Inflammatory macrophage treated with lipopolysaccharide for 1 hour (primary cell): ENCODE results near the gene DOCK8.
A peak's percentile ranks its signal among the peaks of the same experiment; 100 is the strongest.

Experiments used
- DNase-seq, 2 donors: peaks; one replicate each; pipeline ENCODE4 v3.0.0-alpha.2; 2020 to 2022

Gene DOCK8

DNA sequence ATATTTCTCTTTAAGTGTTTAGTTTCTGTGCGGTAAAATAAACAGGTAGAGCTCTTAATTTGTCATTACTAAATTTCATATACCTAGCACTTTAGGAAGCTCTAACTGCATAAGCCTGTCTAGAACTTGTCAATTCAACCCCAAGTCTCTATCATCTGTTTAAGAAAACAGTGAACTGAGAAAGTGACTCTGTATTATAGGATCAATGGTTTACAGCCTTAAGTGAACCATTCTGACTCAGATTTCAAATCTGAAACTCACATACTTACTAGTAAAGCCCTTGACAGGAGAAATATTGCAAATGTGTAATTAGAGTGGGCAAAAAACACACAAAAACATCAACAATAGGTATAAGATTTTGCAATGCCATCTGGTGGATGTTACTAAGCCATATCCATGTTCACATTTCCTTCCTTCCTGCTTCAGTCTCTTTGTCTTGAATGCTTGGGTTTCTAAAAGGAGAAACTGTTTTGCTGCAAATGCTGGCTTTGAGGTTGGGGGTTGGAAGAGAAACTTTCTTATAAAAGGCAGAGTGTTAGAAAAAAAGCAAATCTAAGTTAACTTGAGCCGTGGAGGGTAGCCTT lies 101.8 kb downstream of the DOCK8 start:
- DNase-seq = no peak

DNA sequence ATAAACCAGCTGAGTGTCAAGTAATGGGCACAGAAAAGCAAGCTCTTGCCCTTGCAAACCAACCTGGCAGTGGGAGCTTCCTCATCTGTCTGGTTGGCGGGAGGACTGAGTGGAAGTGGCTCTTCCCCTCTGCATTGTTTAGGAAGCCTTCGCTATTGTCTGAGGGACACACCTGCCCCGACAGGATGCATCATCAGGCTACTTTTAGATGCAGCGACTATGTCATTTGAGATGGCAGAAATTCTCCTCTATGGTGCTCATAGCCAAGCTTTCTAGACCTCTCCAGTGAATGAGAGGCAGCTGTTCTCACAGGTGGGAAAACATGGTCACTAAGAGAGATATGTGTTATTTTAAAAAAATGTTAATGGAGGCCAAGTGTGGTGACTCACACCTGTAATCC lies 104.0 kb downstream of the DOCK8 start:
- no peak for DNase-seq

GRCh38 chr9:324971-325370 lies 110.3 kb downstream of the DOCK8 start:
- DNase-seq = no peak

DNA sequence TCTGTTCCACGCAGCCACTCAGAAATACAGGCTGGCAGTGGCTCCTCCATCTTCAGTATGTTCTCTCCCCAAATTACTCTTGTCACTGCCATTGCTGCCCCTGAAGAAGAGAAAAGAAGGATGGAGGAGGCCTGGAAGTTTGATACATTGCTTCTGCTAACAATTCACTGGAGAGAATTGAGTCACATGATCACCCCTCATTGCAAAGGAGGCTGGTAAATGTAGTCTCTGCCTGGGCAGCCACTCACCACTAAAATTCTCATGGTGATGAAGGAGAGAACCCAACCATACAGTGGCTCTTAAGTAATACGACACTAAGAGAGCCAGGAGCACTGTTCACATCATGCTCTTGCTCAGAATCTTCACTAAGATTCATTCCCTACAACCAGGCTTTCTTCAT lies 112.0 kb downstream of the DOCK8 start:
- DNase-seq = no peak

GRCh38 chr9:328453-328852 lies 113.8 kb downstream of the DOCK8 start:
- DNase-seq = peak in 1 of 2 donors; percentile 6

DNA sequence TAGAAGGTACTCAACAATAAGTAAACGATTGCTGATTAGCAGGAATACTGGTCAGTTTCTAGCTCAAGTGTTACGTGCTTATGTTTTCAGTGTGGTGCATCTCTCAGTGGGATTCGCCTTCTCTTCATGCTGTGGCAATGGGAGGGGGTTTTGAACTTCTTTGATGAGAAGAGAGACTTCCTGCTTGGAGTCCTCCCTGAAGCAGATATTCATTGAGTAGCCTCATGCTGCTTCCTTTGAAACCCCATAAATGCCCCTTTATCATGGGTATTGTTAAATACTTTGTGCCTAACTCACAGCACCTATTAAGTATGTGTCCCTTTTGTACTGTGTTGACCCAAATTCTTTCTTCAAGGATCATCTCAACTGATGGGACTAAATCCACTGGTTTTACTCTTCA lies 116.5 kb downstream of the DOCK8 start:
- no peak for DNase-seq

GRCh38 chr9:335373-335772 lies 120.7 kb downstream of the DOCK8 start:
- DNase-seq = no peak

GRCh38 chr9:336039-336438 lies 121.4 kb downstream of the DOCK8 start:
- no peak for DNase-seq

DNA sequence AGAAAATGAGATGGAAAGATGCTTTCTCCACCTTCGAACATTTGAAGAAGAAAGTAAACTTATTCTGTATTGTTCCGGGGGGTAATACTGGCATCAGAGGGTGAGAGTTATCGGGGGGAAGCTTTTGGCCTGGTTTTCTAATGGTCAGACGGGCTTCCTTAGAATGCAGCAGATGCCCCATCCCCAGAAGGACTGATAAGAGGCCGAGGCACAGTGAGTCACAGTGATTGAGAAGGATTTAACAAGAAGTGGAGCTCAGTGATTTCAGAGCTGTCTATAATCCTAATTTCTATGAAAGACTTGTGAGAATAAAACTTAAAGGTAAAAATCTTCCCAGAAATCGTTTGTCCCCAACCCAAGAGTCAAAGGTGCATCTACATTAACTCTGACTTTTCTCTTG lies 123.9 kb downstream of the DOCK8 start:
- DNase-seq = no peak

- DNase-seq = no peak
These were observed 127.2 kb downstream of the DOCK8 start for GRCh38 chr9:341634-342421.

DNA sequence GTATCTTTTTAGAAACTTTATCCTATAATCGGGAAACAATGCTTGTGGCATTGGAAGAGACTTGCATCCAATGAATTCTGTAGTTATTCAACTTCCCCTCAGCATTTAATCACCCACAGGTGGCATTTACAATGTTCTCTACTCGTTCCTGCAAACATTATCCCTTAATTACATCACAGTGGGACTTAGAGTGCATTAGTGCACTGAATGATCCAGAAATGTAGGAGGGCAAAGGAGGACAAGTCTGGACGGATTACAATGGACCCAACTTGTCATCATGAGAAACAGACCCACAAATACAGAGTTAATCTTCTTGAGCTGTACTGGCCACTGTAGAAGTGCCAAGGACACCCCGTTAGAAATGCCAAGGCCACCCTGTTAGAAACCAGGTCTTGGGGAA lies 129.1 kb downstream of the DOCK8 start:
- DNase-seq = no peak

DNA sequence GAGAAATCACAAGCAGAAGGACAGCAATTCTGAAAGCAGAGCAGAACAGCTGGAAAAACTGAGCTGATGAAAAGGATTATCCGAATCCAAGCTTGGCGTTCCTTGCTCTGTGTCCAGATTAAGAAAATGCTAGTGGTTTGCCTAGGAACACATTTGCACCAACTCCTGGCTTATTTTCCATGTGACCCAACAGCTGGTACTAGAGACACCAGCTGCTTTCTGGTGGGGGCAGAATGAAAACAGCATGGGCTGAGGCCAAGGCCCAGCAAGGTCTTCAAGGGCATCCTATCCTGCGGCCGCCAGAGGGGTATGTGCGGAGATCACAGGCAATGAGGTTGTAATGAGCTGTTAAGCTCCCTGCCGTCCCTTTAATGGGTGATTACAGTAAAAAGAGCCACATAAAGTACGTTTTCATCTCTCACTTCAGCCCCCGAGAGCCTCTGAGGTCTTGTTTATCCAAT lies 131.5 kb downstream of the DOCK8 start:
- no peak for DNase-seq

GRCh38 chr9:347667-348292 lies 133.1 kb downstream of the DOCK8 start:
- no peak for DNase-seq

GRCh38 chr9:350384-350783 lies 135.7 kb downstream of the DOCK8 start:
- DNase-seq = no peak

DNA sequence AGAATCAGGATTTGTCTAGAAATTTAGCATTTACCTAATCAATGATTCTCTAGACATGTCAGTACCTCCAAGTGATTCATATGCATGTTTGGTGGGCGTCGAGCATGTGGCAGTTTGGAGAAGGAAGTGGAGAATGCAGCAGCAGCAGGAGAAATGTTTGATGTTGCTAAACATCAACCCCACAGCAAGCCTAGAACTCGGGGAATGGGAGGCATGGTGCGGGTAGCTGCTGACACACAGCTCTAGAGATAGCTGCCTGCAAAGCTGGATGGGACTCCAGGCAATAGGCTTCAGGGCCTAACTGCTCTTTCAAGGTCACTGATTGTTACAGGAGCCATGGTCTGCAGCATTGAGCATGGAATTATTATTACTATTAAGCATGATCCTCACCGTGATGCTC lies 137.3 kb downstream of the DOCK8 start:
- DNase-seq = peak; percentile 3 to 35

DNA sequence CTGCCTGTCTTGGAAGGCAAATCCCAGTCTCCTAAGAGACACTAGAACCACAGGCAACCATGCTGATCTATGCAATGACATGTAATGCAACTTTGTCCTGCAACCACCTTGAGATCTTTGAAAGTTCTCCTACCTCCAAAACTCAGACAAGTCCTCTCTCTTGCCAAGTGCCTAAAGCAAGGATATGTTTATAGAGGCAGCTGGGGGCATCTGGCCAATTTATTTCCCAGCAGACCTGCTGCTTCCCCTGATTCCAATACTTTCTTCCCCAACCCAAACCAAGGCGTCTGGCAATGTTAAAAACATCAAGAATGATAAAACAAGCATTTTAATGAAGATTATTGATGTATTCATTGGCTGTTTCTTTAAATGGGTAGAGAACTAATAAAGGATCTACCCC lies 138.4 kb downstream of the DOCK8 start:
- no peak for DNase-seq

DNA sequence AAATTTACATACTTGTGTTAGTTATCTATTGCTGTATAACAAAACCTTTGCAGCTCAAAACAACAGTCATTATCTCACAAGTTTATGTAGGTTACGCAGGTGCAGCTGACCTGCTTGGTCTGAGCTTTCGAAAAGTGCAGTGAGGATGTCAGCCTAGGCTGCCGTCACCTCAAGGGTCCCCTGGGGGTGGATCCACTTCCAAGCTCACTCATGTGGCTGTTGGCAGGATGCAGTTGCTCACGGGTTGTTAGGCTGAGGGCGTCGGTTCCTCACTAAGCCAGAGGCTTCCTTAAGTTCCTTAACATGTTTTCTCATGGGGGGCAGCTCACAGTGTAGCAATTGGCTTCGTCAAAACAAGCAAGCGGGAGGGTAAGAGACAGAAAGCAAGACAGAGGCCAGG lies 139.8 kb downstream of the DOCK8 start:
- DNase-seq = no peak

DNA sequence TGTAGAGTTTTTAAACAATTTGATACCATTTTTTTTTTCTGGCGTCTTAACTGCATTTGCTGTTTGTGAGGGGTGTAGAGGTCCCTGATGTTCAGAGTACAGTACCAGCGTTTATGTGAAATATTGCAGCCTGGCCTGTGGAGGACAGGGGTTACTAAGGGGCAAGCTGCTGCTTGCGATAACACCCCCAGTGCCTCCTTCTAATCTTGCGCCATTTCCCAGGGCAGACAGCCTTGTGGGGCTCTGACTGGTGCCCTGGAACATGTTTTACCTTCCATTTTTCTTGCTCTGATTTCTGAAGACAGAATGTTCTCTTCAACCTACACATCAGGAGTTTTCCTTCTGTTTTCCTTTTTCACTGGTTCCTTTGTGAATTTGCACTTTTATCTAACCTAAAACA lies 142.9 kb downstream of the DOCK8 start:
- no peak for DNase-seq

- DNase-seq = no peak
These were observed 148.1 kb downstream of the DOCK8 start for GRCh38 chr9:362561-363273.

DNA sequence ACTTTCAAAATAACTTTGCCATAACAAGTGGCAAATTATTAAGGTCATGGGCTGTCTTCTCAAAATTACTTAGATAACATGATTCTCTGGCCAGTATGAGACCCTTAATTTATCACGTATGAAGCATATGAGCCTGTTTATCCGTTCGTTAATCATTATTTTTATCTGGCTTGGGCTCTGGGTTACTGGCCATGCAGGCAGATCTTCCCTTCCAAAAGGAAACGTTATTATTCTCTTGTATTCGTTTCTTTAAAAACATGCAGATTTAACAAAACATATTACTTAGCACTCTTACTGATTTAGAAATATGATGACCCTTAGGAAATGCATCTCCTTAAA lies 148.6 kb downstream of the DOCK8 start:
- DNase-seq = no peak

GRCh38 chr9:365436-365835 lies 150.8 kb downstream of the DOCK8 start:
- no peak for DNase-seq

DNA sequence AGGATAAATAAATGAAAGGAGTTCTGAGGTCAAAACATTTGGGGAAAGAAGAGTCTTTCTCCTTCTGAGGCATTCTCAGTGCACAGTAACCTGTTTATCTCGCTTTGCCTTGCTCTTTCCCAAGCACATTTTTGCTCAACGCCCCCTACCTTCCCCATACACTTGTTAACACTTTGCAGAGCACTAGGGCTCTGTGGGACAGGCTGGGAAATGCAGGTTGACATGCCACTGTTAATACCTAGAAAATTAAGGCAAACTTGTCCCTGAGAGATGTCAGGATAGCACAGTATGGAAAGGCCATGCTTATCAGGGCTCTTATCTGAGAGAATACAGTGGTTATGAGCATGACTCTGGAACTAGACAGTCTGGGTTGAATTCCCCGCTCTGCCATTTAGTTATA lies 152.0 kb downstream of the DOCK8 start:
- DNase-seq = no peak

GRCh38 chr9:370086-370485 lies 155.4 kb downstream of the DOCK8 start:
- peak; percentile 26 to 55 for DNase-seq

DNA sequence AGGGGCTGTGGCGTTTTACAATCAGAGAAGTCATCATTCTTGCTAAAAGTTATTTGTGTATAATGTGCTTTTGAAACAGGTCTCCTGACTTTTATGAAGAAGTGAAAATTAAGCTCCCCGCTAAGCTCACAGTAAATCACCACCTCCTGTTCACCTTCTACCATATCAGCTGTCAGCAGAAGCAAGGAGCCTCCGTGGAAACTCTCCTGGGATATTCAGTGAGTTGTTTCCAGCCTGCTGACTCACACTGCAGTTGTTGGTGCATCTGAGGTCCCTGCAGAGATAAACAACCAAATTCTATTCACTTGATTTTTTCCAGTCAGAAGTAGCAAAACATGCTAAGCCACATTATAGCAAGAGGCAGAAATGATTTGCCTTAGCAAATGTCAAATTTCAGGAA lies 156.7 kb downstream of the DOCK8 start:
- DNase-seq = no peak
